Activated B cell treated with CpG ODN at 0.5 μM for 24 hours (primary cell): ENCODE data around the gene CD7. TPM values are rescaled to one million over a fixed set of nuclear protein-coding genes. Genes with fewer than 3 reads are reported as not detected.
A peak's percentile ranks its signal among the peaks of the same experiment; 100 is the strongest.

Source experiments
- ATAC-seq: fragments of 200-7000 bp; cut with Tn5 transposase; one replicate; pipeline ENCODE4 v1.10.0; 2021; ENCODE audit warnings: low read depth, mild to moderate bottlenecking, moderate library complexity
- CTCF ChIA-PET: fragments of 350-600 bp; sonication (Branson Sonifier 250); formaldehyde crosslinking; loops from one replicate; lab custom pipeline; 2021; ENCODE audit warnings: antibody characterized with exemption; lab: Charles Lee
- POLR2A ChIA-PET: fragments of 350-600 bp; sonication (Branson Sonifier 250); formaldehyde crosslinking; loops from one replicate; lab custom pipeline; 2021; ENCODE audit warnings: antibody characterized with exemption; lab: Charles Lee
- DNase-seq: peaks from one replicate; pipeline ENCODE4 v3.0.0; 2022
- H3K27ac Mint-ChIP-seq: one replicate; pipeline ENCODE4 v1.8.0; 2020; ENCODE audit warnings: mixed read lengths
- H3K27me3 Mint-ChIP-seq: one replicate; pipeline ENCODE4 v1.8.0; 2021; ENCODE audit warnings: mixed read lengths
- H3K36me3 Mint-ChIP-seq: one replicate; pipeline ENCODE4 v1.8.0; 2021; ENCODE audit warnings: low read depth, mixed read lengths
- H3K4me1 Mint-ChIP-seq: one replicate; pipeline ENCODE4 v1.8.0; 2021; ENCODE audit warnings: mixed read lengths
- H3K4me3 Mint-ChIP-seq: one replicate; pipeline ENCODE4 v1.8.0; 2020; ENCODE audit warnings: mild to moderate bottlenecking, mixed read lengths
- H3K9me3 Mint-ChIP-seq: one replicate; pipeline ENCODE4 v1.8.0; 2020; ENCODE audit warnings: mixed read lengths
- intact Hi-C: fragments of 100-400 bp; cut with micrococcal nuclease; formaldehyde crosslinking; loops from one replicate; pipeline ENCODE4 v1.15.1; 2024
- total RNA-seq: library from RNA; stranded (reverse); gene quantifications from 2 replicates; pipeline ENCODE4 v1.2.3, GENCODE V29; 2022
- TF ChIP-seq, protein P1 (sequence below): fragments of 200-600 bp; IDR thresholded peaks from one replicate; pipeline ENCODE4 v1.8.0; 2022; ENCODE audit warnings: antibody characterized with exemption, mild to moderate bottlenecking

CD7 gene
- total RNA-seq, 1 donor from 2014 or later: 0.42 TPM

DNA sequence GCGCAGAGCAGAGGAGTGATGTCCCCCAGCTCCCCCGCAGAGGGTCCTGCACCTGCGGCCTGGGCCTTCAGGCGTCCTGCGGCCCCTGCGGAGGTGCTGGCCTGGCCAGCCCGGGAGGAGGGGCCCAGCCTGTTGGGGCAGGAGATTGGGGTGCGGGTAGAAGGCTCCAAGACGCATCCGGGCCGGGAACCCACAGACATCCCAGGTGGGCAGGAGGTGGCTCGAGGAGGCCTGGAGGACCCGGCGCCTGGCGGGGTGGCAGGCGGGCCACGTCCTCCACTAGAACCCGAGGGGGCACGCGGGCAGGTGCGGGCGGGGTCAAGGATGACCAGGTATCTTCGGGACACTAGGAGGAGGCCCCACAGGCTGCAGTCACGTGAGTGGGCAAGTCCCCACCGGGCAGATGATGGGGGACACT is 16.8 kb upstream of the CD7 start:
- Mint-ChIP-seq H3K4me3 (peak overlapping the region; percentile 85), H3K4me1 (peaks cover 28% of the 10 kb centered on the region), H3K27me3 (peaks cover 9% of the 10 kb centered on the region), H3K36me3 (no peaks in the 10 kb centered on the region), H3K9me3 (no peaks in the 10 kb centered on the region), H3K27ac (no peak overlapping the region)
- no peak for DNase-seq
- POLR2A ChIA-PET: interaction anchor here (0.6 to 2.2 kb wide), 3 partner anchors 18 to 36 kb away, joined by 3 to 19 read pairs (median 5); no protein-coding TSS in a partner anchor
- TF ChIP-seq, protein P1, sequence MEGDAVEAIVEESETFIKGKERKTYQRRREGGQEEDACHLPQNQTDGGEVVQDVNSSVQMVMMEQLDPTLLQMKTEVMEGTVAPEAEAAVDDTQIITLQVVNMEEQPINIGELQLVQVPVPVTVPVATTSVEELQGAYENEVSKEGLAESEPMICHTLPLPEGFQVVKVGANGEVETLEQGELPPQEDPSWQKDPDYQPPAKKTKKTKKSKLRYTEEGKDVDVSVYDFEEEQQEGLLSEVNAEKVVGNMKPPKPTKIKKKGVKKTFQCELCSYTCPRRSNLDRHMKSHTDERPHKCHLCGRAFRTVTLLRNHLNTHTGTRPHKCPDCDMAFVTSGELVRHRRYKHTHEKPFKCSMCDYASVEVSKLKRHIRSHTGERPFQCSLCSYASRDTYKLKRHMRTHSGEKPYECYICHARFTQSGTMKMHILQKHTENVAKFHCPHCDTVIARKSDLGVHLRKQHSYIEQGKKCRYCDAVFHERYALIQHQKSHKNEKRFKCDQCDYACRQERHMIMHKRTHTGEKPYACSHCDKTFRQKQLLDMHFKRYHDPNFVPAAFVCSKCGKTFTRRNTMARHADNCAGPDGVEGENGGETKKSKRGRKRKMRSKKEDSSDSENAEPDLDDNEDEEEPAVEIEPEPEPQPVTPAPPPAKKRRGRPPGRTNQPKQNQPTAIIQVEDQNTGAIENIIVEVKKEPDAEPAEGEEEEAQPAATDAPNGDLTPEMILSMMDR: no peak
- CTCF ChIA-PET: no interaction called here
- ATAC-seq: no peak
- intact Hi-C loops: no loop called here

DNA sequence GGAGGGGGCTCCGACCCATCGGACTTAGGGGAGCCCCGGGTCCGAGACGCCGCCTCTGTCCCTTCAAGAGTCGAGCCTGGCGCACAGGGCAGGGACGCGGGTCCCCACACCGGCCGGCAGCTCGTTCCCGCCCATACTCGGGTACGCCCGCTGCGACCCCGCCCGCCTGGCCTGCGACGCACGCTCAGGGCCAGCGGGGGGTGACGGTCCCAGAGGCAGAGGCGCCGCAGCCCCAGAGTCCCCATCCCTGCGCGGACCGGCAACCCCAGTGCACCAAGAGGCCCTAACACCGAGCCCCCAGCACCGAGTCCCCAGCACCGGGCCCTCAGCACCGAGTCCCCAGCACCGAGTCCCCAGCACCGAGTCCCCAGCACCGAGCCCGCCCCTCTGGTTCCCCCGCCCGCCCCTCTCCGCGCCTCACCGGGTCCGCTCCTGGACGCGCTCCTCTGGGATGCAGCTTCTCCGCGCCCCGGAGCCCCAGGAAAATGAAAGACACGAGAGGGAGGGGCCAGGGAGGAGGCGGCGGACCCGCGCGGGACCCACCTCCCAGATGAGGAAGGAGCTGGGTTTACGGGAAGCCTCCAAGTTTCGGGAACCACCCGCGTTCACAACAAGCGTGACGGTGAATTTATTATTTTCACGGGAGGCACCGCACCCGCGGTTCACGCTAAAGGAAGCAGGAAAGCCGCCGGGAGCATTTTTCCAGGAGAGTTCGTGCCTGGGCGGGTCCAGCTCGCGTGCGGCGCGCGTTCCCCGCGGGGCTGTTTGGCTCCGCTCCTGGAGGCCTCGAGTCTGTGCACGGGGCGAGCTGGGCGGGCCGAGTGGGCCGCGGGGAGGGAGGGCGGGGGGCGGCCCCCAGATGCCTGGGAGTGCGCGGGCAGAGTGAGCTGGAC is 16.1 kb upstream of the CD7 start, which contains the start of gene SECTM1:
Gene SECTM1, minus strand, starts transcription at position 488 of the 893 bp plus-strand sequence. CDS start 6,526 bp downstream, outside the sequence.
- Mint-ChIP-seq H3K27me3 (peaks cover 13% of the 10 kb centered on the region), H3K27ac (no peak within 1 kb of the TSS), H3K4me3 (peak within 1 kb of the TSS; percentile 85), H3K9me3 (no peaks in the 10 kb centered on the region), H3K4me1 (peaks cover 28% of the 10 kb centered on the region), H3K36me3 (no peaks in the 10 kb centered on the region)
- peak; percentile 54 for ATAC-seq
- DNase-seq: no peak
- intact Hi-C loops: no loop called here
- ChIA-PET POLR2A (interaction anchor here (0.9 to 2.2 kb wide), 3 partner anchors 36 to 105 kb away, joined by 3 to 19 read pairs (median 3); partner anchors contain the start of gene SLC16A3), CTCF (interaction anchor here (1.2 kb wide), 1 partner anchor 10 kb away, joined by 3 read pairs; no protein-coding TSS in a partner anchor)
- TF ChIP-seq, protein P1: no peak

DNA sequence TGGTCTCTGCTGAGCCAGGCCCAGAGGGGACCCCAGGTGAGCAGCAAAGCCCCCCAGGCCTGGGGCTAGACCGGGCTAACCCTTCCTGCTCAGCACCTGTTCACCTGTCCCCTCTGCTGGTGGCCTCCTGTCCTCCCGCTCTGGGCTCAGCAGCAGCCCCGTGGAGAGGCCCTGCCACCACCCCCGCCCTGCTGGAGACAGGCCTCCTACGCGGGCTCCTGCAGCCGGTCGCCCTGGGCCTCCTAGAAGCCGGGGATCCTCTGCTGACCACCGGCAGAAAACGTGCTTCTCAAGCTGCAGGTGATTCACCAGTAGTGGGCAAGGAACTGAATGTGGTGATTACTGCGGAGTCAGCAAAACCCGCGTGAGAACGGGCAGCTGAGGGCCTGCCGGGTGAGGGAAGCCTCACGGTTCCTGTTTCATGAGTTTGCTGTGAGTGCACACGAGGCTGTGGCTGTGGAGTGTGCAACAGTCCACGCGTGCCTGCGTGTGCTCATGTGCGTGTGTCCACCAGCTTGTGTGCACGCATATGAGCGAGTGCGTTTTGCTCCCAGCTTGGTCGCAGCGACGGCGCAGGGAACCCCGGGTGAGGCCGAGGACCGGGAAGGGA is 15.4 kb upstream of the CD7 start:
- peaks cover 13% of the 10 kb centered on the region for H3K27me3 Mint-ChIP-seq
- H3K27ac Mint-ChIP-seq: no peak overlapping the region
- peaks cover 28% of the 10 kb centered on the region for H3K4me1 Mint-ChIP-seq
- intact Hi-C loops: no loop called here
- TF ChIP-seq, protein P1: no peak
- H3K36me3 Mint-ChIP-seq: no peaks in the 10 kb centered on the region
- peak; percentile 72 for ATAC-seq
- H3K4me3 Mint-ChIP-seq: peak overlapping the region; percentile 71
- H3K9me3 Mint-ChIP-seq: no peaks in the 10 kb centered on the region
- ChIA-PET CTCF (interaction anchor here (1.2 kb wide), 1 partner anchor 11 kb away, joined by 3 read pairs; no protein-coding TSS in a partner anchor), POLR2A (interaction anchor here (0.9 to 2.2 kb wide), 3 partner anchors 35 to 104 kb away, joined by 3 to 19 read pairs (median 3); partner anchors contain the start of gene SLC16A3)
- no peak for DNase-seq

DNA sequence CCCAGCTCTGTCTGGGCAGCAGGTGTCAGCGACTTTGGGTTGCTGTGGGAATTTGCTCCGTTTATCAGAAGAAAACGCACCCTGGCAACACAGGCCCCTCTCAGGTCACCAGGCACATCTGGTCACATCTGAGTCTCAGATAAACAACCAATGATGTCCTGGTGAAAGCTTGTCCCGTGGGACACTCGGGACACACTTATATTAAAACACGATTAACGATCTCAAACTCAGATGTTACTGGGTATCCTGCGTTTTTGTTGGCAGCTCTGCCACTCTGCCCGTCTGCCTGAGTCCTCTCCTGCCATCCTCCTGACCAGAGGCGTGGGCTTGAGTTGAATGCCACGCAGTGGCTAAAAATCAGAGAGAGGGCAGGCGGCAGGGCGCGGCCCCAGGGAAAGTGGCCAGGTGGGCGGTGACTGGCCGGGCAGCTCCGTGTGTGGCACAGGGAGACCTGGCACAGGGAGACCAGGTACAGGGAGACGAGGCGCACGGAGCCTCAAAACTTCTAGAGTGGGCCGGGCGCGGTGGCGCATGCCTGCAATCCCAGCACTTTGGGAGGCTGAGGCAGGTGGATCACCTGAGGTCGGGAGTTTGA is 14.0 kb upstream of the CD7 start:
- TF ChIP-seq, protein P1: no peak
- no peaks in the 10 kb centered on the region for H3K36me3 Mint-ChIP-seq
- H3K4me3 Mint-ChIP-seq: no peak overlapping the region
- no peak overlapping the region for H3K27ac Mint-ChIP-seq
- no peaks in the 10 kb centered on the region for H3K9me3 Mint-ChIP-seq
- POLR2A ChIA-PET: interaction anchor here (0.9 kb wide), 1 partner anchor 9 kb away, joined by 3 read pairs; no protein-coding TSS in a partner anchor
- DNase-seq: no peak
- peaks cover 28% of the 10 kb centered on the region for H3K4me1 Mint-ChIP-seq
- ATAC-seq: no peak
- H3K27me3 Mint-ChIP-seq: peaks cover 18% of the 10 kb centered on the region
- intact Hi-C loops: no loop called here
- CTCF ChIA-PET: no interaction called here
